Calu3 (cell line): ENCODE results near the gene SPTBN1. TPM values are rescaled to one million over a fixed set of nuclear protein-coding genes. Genes with fewer than 3 reads are reported as not detected.
A peak's percentile ranks its signal among the peaks of the same experiment; 100 is the strongest.

Source experiments
- BruUV-seq: library from RNA; stranded (reverse); fragments of 400-500 nt; replicated peaks from 2 replicates; lab custom pipeline; 2021; lab: Mats Ljungman, UMichigan
- CTCF ChIA-PET: fragments of 300-600 bp; sonication (Branson Sonifier 250); formaldehyde crosslinking; loops from one replicate; lab custom pipeline; 2022; ENCODE audit warnings: antibody characterized with exemption; lab: Charles Lee
- DNase-seq: peaks from one replicate; pipeline ENCODE4 v3.0.0; 2022
- H3K27ac Mint-ChIP-seq: one replicate; pipeline ENCODE4 v1.8.0; 2022; ENCODE audit warnings: mixed read lengths; ENCODE audit not compliant: unreplicated experiment
- H3K27me3 Mint-ChIP-seq: one replicate; pipeline ENCODE4 v1.8.0; 2022; ENCODE audit warnings: mixed read lengths; ENCODE audit not compliant: unreplicated experiment
- H3K36me3 Mint-ChIP-seq: one replicate; pipeline ENCODE4 v1.8.0; 2022; ENCODE audit warnings: mild to moderate bottlenecking, moderate library complexity, mixed read lengths; ENCODE audit not compliant: insufficient read depth, unreplicated experiment
- H3K4me1 Mint-ChIP-seq: one replicate; pipeline ENCODE4 v1.8.0; 2022; ENCODE audit warnings: mild to moderate bottlenecking, low read depth, mixed read lengths; ENCODE audit not compliant: unreplicated experiment
- H3K4me3 Mint-ChIP-seq: one replicate; pipeline ENCODE4 v1.8.0; 2022; ENCODE audit warnings: mild to moderate bottlenecking, low read depth, moderate library complexity, mixed read lengths; ENCODE audit not compliant: unreplicated experiment
- H3K9me3 Mint-ChIP-seq: one replicate; pipeline ENCODE4 v1.8.0; 2022; ENCODE audit warnings: low read depth, mixed read lengths; ENCODE audit not compliant: unreplicated experiment
- intact Hi-C: fragments of 100-400 bp; cut with micrococcal nuclease; formaldehyde crosslinking; loops from one replicate; pipeline ENCODE4 v1.10.0; 2022; ENCODE audit not compliant: unreplicated experiment
- total RNA-seq: library from RNA; stranded (reverse); gene quantifications from 2 replicates; pipeline ENCODE4 v1.2.3, GENCODE V29; 2022
- TF ChIP-seq, protein P1 (sequence below): fragments of 200-600 bp; IDR thresholded peaks from one replicate; pipeline ENCODE4 v1.8.0; 2022; ENCODE audit warnings: antibody characterized with exemption; ENCODE audit not compliant: unreplicated experiment

Gene SPTBN1
- total RNA-seq, 1 experiment from 2014 or later: 611 TPM

DNA sequence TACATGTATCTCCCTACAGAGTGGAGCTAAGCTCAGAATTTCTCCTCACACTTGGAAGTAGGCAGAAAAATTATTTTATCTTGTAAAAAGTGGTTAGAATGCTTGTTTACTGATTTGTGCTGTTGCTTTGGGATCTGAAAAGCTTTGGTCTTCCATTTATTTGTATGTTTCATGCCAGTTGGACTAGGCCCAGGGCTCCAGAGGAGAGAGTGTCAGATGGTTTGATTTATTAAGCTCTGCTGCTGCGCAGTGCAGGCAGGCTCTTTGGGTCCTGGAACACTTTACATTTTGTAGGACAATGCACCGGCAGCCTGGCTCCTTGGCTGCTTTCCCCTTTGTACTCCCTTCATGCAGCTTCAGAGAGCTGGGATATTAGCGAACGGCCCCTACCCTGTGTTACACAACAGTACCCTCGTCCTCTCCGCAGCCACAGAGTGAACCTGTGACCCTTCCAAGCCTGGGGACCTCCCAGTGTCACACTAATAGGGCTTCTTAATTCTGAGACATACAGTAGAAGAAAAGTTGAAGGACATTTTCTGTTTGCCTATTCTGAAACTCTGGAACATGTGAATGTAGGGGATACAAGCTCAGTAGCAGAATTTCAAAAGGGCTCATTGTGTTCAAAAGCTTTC is 210.6 kb downstream of the SPTBN1 start:
- intact Hi-C loops: loop anchor here (5.0 kb wide), 1 partner anchor 36 kb away; no protein-coding TSS in a partner anchor
- Mint-ChIP-seq H3K27me3 (no peaks in the 10 kb centered on the region), H3K36me3 (peaks cover 96% of the 10 kb centered on the region), H3K4me1 (peaks cover 9% of the 10 kb centered on the region), H3K27ac (peak overlapping the region; percentile 12), H3K4me3 (no peak overlapping the region), H3K9me3 (no peaks in the 10 kb centered on the region)
- no peak for DNase-seq
- TF ChIP-seq, protein P1, sequence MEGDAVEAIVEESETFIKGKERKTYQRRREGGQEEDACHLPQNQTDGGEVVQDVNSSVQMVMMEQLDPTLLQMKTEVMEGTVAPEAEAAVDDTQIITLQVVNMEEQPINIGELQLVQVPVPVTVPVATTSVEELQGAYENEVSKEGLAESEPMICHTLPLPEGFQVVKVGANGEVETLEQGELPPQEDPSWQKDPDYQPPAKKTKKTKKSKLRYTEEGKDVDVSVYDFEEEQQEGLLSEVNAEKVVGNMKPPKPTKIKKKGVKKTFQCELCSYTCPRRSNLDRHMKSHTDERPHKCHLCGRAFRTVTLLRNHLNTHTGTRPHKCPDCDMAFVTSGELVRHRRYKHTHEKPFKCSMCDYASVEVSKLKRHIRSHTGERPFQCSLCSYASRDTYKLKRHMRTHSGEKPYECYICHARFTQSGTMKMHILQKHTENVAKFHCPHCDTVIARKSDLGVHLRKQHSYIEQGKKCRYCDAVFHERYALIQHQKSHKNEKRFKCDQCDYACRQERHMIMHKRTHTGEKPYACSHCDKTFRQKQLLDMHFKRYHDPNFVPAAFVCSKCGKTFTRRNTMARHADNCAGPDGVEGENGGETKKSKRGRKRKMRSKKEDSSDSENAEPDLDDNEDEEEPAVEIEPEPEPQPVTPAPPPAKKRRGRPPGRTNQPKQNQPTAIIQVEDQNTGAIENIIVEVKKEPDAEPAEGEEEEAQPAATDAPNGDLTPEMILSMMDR: no peak
- BruUV-seq: no TSS peak
- CTCF ChIA-PET: interaction anchor here (0.6 to 1.9 kb wide), 2 partner anchors 20 to 25 kb away, joined by 3 to 13 read pairs; no protein-coding TSS in a partner anchor

DNA sequence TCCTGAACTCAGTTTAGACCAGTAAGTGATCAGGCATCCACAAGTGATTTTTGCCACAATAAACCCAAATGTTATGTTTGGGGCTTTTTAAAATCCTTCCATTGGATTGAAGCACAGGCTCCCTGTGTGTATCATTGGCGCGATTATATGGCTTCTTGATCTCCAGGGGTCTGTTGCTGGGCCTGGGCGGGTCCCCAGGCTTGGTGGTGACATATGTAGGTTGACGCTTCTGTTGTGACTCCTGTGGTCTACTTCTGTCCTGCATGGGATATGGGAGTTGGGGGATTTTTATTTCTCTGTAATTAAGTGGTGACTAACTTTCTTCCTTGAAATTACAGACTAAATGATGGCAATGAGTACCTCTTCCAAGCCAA is 211.1 kb downstream of the SPTBN1 start:
- Mint-ChIP-seq H3K27ac (no peak overlapping the region), H3K36me3 (peaks cover 97% of the 10 kb centered on the region), H3K4me1 (peaks cover 11% of the 10 kb centered on the region), H3K4me3 (no peak overlapping the region), H3K27me3 (no peaks in the 10 kb centered on the region), H3K9me3 (no peaks in the 10 kb centered on the region)
- no TSS peak for BruUV-seq
- TF ChIP-seq, protein P1: no peak
- intact Hi-C loops: loop anchor here (5.0 kb wide), 1 partner anchor 35 kb away; no protein-coding TSS in a partner anchor
- no peak for DNase-seq
- CTCF ChIA-PET: interaction anchor here (0.6 kb wide), 1 partner anchor 21 kb away, joined by 3 read pairs; no protein-coding TSS in a partner anchor

DNA sequence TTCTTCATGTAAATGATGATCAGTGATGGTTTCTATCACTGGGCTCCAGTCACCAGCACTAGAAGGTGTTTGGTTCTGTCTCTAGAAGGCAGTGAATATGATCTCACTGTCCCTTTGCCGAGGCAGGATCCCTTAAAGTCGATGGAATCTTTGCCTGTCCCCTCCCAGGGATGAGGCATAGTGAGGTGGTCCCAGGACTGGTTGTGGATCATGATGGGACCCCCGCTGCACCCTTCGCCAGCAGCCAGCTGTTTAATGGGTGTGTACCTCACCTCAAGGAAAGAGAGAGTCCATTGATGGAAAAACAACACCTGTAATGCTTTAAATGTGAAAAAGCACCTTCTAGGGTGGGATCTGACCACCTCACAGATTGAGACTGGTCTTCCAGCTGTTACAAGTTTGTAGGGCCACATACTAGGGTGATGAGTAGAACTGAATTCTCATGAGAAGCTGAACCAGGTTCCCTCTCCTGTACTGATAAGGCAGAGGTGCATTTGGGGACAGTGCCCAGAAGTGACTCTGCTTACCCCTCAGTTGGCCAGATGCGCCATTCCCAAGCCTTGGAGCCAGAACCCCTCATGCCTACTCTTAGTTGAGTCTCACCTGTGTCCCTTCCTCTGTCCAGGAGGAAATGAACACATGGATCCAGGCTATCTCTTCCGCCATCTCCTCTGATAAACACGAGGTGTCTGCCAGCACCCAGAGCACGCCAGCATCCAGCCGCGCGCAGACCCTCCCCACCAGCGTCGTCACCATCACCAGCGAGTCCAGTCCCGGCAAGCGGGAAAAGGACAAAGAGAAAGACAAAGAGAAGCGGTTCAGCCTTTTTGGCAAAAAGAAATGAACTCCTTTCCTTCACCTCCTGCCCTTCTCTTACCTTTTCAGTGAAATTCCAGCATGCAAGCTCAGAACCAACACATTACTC is 211.9 kb downstream of the SPTBN1 start:
- no peak overlapping the region for H3K4me3 Mint-ChIP-seq
- H3K9me3 Mint-ChIP-seq: no peaks in the 10 kb centered on the region
- no peak for DNase-seq
- peaks cover 97% of the 10 kb centered on the region for H3K36me3 Mint-ChIP-seq
- BruUV-seq: no TSS peak
- intact Hi-C loops: loop anchor here (5.0 kb wide), 1 partner anchor 34 kb away; no protein-coding TSS in a partner anchor
- H3K27ac Mint-ChIP-seq: peak overlapping the region; percentile 44
- H3K4me1 Mint-ChIP-seq: peaks cover 18% of the 10 kb centered on the region
- no peaks in the 10 kb centered on the region for H3K27me3 Mint-ChIP-seq
- TF ChIP-seq, protein P1: no peak
- CTCF ChIA-PET: no interaction called here

DNA sequence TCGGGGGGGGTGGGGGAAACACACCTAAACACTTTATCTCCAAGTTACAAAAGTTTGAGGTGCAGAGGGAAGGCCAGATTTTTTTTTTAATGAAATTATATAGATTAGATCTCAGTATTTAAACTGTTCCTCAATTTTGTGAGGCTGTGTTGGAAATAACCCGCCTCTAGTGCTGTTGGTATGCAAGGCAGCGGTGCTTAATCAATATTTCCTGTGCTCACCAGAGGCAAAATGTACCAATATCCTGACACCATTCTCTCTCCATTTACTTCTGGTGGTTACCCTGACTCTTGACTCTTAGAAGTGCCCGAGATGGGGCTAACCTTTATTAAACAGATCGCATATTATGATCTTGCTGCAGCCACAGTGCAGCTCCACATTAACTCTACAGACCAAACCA is 212.6 kb downstream of the SPTBN1 start:
- no peak overlapping the region for H3K27ac Mint-ChIP-seq
- DNase-seq: no peak
- H3K4me1 Mint-ChIP-seq: peaks cover 25% of the 10 kb centered on the region
- TSS peak; percentile 88 for BruUV-seq
- H3K4me3 Mint-ChIP-seq: no peak overlapping the region
- H3K9me3 Mint-ChIP-seq: no peaks in the 10 kb centered on the region
- intact Hi-C loops: loop anchor here (5.0 kb wide), 1 partner anchor 34 kb away; no protein-coding TSS in a partner anchor
- H3K36me3 Mint-ChIP-seq: peaks cover 98% of the 10 kb centered on the region
- no peaks in the 10 kb centered on the region for H3K27me3 Mint-ChIP-seq
- CTCF ChIA-PET: no interaction called here
- TF ChIP-seq, protein P1: no peak
